Esophagus mucosa (tissue), 1 donor: Measurements from ENCODE around the gene NT5C3B. TPM values are rescaled to one million over a fixed set of nuclear protein-coding genes. Genes with fewer than 3 reads are reported as not detected.
"Not testable (repeated sequence)": the region's sequence is repeated elsewhere in the genome, so short reads cannot be mapped to it uniquely, and the experiment has no call there.

Source experiments
- ATAC-seq: fragments of 200-7000 bp; cut with Tn5 transposase; one replicate; pipeline ENCODE4 v1.9.1; 2020
- total RNA-seq: library from RNA; stranded (reverse); gene quantifications from one replicate; pipeline ENCODE4 v1.2.4, GENCODE V29; 2023
- donor health status: DM: yes; HTN: yes; CAD: no.

Gene NT5C3B
- total RNA-seq, result 22.8 TPM

- peak; percentile 80 for ATAC-seq
Observed at GRCh38 chr17:41835800-41836549, at the start of gene NT5C3B. Gene NT5C3B, minus strand, starts transcription at chr17:41836232. Its CDS starts 39 bp downstream, at chr17:41836193.

- peak; percentile 41 for ATAC-seq
Observed at GRCh38 chr17:41885733-41886132, 49.7 kb upstream of the NT5C3B start.

GRCh38 chr17:41882756-41883155 is 46.7 kb upstream of the NT5C3B start:
- ATAC-seq, result no peak

- no peak for ATAC-seq
Observed at GRCh38 chr17:41880130-41880529, 44.1 kb upstream of the NT5C3B start.

GRCh38 chr17:41874293-41874670 is 38.2 kb upstream of the NT5C3B start:
- ATAC-seq, result not testable (repeated sequence)

GRCh38 chr17:41873559-41874292 is 37.7 kb upstream of the NT5C3B start:
- ATAC-seq, result no peak

- ATAC-seq, result no peak
Observed at GRCh38 chr17:41871789-41872188, 35.8 kb upstream of the NT5C3B start.

- ATAC-seq, result no peak
Observed at GRCh38 chr17:41870627-41871026, 34.6 kb upstream of the NT5C3B start.

- ATAC-seq, result no peak
Observed at GRCh38 chr17:41870097-41870496, 34.1 kb upstream of the NT5C3B start.

GRCh38 chr17:41869426-41869825 is 33.4 kb upstream of the NT5C3B start:
- peak; percentile 60 for ATAC-seq

- ATAC-seq, result no peak
Observed at GRCh38 chr17:41868568-41868967, 32.5 kb upstream of the NT5C3B start.

GRCh38 chr17:41865596-41865893 is 29.5 kb upstream of the NT5C3B start:
- no peak for ATAC-seq

GRCh38 chr17:41864836-41865595 is 29.0 kb upstream of the NT5C3B start, which contains the start of gene KLHL11:
Gene KLHL11, minus strand, starts transcription at chr17:41865423. Its CDS starts 53 bp downstream, at chr17:41865370.
- peak; percentile 91 for ATAC-seq

GRCh38 chr17:41864498-41864835 is 28.4 kb upstream of the NT5C3B start:
- ATAC-seq, result no peak

- no peak for ATAC-seq
Observed at GRCh38 chr17:41863074-41863848, 27.2 kb upstream of the NT5C3B start.

GRCh38 chr17:41860254-41860931 is 24.4 kb upstream of the NT5C3B start:
- no peak for ATAC-seq

- ATAC-seq, result peak; percentile 51
Observed at GRCh38 chr17:41851382-41851781, 15.3 kb upstream of the NT5C3B start.

GRCh38 chr17:41849251-41849990 is 13.4 kb upstream of the NT5C3B start:
- no peak for ATAC-seq

- no peak for ATAC-seq
Observed at GRCh38 chr17:41848788-41849187, 12.8 kb upstream of the NT5C3B start.

GRCh38 chr17:41844971-41845370 is 8.9 kb upstream of the NT5C3B start:
- ATAC-seq, result no peak

- not testable (repeated sequence) for ATAC-seq
Observed at GRCh38 chr17:41840781-41841180, 4.7 kb upstream of the NT5C3B start.
